GM21447 (cell line): ENCODE measurements around the gene SLC25A42.
A peak's percentile ranks its signal among the peaks of the same experiment; 100 is the strongest.

Experiments used
- ATAC-seq: cut with Tn5 transposase; IDR thresholded peaks from one replicate; pipeline ENCODE4 v1.9.1; 2021; ENCODE audit not compliant: unreplicated experiment

SLC25A42 gene

GRCh38 chr19:19050731-19051130 lies 13.1 kb upstream of the SLC25A42 start:
- no peak for ATAC-seq

GRCh38 chr19:19051478-19052213 lies 12.1 kb upstream of the SLC25A42 start:
- ATAC-seq = no peak

DNA sequence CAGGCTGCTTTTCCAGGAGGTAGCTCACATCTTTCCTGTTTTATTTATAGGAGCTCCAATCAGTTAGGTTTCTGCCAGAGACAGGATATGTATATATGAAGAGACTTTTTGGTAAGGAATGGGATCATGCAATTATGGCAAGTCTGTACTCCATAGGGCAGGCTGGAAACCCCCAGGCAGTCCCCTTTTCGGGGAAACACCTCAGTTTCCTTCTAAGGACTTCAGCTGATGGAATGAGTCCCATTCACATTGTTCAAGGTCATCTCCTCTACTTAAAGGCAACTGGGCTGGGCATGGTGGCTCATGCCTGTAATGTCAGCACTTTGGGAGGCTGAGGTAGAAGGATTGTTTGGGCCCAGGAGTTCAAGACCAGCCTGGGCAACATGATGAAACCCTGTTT lies 10.9 kb upstream of the SLC25A42 start:
- no peak for ATAC-seq

- no peak for ATAC-seq
These were observed 10.1 kb upstream of the SLC25A42 start for GRCh38 chr19:19053508-19054314.

DNA sequence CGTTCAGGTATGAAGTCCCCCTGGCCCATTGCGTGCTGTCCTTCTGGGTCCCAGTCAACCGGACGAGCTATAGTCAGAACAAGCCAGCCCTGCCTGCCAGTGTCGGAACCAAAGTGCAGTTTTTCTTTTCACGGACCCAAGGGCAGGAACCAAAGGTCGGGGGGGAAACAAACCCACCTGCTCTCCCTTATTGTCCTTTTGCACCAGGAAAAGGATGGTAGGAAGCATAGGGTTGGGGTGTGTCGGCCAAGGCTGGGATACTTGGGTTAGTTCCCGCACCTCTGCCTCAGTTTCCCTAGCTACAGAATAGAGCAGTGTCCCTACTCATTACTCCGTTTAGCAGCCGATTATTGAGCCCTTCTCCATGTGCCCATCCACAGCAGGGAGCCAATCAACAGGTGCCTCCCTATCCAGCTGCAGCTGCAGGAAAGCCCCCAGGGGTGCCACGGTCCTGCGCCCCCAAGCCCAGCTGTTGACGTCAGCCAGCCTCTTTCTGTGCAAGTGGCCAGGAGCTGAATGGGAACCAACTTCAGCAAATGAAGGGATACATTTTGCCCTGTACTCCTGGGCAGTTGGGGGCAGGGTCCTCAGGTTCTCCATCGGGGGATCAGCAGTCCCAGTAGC lies 9.4 kb upstream of the SLC25A42 start:
- no peak for ATAC-seq

DNA sequence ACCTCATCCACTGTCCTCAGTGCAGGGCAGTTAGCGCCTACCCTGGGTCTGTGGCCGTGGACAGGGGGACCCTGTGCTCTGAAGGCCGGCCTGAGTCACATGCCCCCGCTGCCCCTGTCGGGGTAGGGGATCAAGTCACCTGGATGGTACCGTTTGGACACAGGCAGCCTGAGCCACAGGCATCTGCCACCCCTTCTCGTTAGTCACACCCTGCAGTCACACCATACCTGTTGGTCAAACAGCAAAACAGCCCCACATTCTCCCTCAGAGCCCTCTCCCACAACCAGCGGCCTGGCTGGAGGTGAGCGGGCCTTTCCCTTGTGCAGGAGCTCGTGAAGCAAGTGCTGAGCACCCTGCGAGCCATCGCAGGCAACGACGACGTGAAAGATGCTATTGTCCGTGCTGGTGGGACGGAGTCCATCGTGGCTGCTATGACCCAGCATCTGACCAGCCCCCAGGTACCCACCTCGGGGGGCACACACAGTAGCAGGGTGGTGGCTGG lies 8.8 kb upstream of the SLC25A42 start:
- ATAC-seq = no peak

GRCh38 chr19:19055701-19056100 lies 8.1 kb upstream of the SLC25A42 start:
- no peak for ATAC-seq

GRCh38 chr19:19056636-19057275 lies 7.0 kb upstream of the SLC25A42 start:
- no peak for ATAC-seq

- no peak for ATAC-seq
These were observed 6.5 kb upstream of the SLC25A42 start for GRCh38 chr19:19057317-19057716.

- ATAC-seq = no peak
These were observed 6.1 kb upstream of the SLC25A42 start for GRCh38 chr19:19057720-19058119.

DNA sequence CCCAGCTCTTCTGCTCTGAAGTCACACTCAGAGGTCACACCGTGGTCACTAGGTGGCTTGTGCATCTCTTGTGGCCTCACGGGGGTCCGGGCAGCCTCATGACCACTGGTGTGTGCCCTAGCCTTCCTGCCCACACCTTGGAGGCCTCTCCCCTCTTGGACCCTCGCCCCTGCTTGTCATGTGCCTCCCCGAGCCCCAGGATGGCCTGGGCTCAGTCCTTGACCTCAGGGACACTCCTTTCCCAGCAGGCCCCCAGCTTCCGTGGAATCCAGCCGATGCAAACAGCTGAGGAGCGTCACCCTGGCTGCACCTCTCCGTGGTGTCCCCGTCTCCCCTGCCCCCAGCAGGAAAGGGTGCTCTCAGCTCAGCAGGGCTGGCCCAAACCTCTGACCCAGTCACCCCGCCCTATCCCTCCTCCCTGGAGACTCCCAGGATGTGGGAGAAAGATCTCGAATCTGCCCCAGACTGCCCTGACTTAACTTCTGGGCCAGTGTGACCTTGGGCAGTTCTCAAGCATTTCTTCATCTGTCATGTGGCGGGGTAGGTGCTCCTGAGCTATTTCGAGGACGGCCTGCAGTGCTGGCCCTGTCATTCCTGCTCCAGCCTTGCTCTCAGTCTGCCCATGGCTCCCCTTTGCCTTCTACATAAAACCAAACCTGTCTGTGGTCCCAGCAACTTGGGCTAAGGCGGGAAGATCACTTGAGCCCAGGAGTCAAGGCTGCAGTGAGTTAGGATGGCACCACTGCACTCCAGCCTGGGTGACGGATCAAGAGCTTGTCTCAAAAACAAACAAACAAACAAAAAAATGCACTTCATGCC lies 4.6 kb upstream of the SLC25A42 start:
- ATAC-seq = no peak

GRCh38 chr19:19059837-19060611 lies 3.8 kb upstream of the SLC25A42 start:
- no peak for ATAC-seq

GRCh38 chr19:19061506-19061905 lies 2.3 kb upstream of the SLC25A42 start:
- ATAC-seq = no peak

DNA sequence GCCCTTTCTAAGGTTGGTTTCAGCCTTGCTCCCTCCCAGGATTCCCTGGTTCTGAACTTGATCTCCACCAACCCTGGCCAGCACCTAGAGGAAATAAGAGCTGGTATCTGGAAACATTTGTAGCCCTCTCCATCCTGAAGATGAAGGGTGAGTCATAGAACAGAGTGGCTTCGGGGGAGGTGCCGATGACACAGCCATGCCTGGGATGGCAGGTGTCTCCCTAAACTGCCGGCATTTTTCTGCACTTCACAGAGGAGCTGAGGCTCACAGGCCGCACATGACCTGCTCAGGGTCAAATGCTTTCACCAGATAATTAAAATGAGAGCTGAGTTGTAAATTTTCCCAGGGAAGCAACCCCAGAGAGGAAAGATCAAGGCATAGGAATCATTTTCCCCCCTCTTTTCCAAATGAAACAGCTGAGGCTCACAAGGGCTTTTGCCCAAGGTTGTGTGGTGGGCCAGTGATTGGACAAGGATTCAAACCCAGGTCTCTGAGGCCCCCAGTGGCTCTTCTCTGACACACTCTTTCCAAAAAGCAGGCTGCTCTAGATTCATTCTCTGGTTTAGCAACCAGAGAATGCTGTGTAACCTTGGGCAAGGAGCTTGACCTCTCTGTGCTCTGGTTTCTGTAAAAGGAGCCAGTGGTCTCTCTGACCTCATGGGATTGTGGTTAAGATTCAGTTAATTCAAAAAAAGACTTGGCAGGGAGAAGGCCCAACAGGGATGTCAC lies 1.2 kb upstream of the SLC25A42 start:
- no peak for ATAC-seq

DNA sequence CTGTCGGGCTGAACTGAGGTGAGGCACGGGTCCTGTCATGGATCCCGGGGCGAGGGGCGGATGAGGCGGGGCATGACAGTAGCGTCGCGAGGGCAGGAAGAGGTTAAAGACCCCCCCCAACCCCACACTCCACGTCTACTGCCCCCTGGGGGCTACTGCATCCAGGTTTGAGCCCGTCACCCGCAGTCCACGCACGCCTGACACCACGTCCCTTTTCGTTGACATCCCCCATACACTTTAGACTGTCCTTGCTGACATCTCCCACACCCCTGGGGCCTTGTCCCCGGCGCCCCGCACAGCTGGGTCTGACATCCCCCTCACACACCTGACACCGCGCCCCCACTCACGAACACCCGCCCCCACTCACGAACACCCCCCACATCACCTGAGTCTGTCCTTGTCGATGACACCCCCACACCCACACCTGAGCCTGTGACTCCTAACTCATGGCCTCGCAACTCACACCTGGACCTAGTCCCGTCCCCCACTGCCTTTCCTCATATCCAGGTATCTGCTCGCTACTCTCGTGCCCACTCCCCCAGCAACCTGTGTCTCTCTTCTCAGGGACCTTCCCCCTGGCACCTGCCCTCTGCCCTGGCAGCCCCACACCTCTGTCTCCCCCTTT lies 416 bp downstream of the SLC25A42 start:
- peak; percentile 3 for ATAC-seq

DNA sequence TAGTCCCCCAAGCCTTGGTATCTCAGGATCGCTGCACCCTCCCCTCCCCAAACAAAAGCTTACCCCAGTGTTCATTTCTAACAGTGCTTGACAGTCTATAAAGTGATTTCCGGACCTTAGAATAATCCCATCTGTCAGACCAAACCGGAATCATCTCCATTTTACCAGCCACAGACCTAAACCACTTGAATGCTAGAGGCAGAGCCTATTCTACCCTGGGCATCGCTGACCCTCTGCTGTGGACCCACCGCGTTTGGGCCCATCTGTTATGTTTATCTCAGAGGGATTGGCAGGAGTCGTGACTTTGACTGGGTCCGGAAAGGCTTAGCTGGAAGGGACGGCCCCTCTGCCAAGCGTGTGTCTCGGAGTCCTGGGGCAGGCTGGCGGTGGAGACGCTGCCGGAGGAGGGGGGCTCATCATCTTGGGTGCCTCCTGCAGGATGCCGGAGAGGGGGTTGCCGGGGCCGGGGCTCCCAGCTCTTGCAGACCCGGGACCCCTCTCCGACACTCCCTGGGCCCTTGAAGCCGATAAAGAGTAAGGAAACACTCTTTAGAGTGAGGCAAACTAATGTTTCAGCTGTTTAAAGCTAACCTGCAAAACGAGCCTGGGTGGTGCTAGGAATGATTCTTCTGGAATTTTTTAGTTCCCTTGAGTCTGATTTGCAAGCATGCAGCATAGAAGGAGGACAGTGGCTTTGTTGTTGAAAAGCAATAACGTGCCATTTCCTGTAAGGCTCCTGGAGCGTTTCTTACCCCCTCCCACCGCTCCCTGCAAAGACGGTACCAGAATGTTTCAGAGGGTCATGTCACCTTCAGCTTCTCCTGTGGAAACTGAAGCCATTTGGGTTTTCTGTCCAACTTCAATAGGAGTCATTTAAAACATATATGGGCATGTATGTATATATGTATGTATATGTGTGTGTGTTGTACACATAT lies 1.3 kb downstream of the SLC25A42 start:
- no peak for ATAC-seq

DNA sequence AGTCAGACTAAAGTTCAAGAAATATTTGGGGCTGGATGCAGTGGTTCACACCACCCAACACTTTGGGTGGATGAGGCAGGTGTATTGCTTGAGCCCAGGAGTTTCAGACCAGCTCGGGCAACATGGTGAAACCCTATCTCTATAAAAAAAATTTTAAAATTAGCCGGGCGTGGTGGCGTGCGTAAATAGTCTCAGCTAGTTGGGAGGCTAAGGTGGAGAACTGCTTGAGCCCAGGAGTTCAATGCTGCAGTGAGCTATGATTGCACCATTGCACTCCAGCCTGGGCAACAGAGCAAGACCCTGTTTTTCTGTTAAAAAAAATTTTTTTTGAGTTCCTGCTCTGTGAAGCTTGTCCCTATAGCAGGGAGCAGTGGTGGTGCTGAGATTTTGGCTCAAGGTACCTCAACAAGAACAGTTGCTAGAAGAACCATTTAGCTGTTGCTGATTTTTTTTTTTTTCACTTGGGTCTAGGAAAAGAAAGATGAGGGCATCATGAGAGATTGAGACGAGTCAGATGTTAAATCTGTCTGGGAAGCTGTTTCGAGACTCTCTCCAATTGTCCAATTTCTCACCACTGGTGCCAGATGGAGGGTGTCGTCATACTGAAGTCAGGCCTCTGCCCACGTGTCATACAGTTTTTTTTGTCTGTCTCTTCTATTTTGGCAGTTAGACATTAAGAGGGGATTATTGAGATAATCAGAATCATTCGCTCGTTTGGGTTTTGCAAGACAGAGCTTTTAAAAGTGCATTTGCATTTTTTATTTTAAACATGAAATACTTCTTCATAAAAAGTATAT lies 3.7 kb downstream of the SLC25A42 start:
- ATAC-seq = no peak
